22Rv1 (cell line): ENCODE measurements around the gene JARID2.

Experiments
- H3K27ac ChIP-seq: fragments of 450-650 bp; 2 replicates; pipeline ENCODE4 v1.5.1; 2017
- CTCF ChIP-seq: fragments of 450-650 bp; IDR thresholded peaks from 2 replicates; pipeline ENCODE4 v1.5.1; 2017; ENCODE audit warnings: mild to moderate bottlenecking
- ZFX ChIP-seq: fragments of 450-650 bp; IDR thresholded peaks from 2 replicates; pipeline ENCODE4 v1.6.1; 2017; ENCODE audit warnings: antibody characterized with exemption, borderline replicate concordance

JARID2 gene

DNA sequence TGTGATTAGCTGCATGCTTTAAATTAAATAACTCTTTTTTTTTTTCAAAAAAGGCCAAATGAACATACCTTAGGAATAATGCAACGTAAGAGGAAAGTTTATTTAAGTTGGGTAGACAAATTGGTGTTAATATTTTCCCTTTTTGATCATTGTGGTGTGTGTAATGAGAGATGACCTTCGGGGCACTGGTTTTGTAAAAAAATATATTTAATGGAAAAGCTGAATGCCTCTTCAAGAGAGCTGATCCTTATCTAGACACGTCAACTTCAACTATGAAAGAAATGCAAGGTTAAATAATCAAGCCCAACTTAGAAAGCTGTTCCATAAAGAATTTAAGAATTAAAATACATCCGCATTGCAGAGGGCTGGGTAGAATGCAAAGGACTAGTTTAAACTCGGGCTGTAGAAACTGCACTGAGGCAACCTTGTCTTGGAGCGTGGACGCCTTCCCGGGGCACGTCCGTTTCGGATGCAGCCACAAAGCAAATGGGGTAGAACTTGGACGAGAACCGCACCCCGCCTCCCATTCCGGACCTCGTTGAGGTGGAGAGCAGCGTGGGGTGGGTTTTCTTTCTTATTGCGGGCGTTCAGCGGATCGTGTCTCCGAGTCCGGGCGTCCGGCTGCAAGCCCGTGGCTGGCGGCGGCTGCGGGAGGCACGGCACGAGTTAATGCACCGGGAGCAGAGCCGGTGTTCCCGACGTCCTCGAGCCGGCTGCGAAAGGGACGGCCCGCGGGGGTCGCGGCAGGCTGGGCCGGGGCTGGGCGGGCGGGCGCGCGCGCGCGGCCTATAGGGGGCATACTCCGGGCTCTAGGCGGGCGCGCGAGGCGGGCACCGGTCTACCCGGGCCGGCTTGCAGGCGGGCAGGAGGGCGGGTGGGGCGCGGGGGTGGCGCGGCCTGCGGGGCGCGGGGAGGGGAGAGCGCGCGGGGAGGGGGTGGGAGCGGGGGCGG lies 1.9 kb downstream of the JARID2 start:
- peak overlapping the region; percentile 76 for H3K27ac ChIP-seq
- TF ChIP-seq CTCF (peak; percentile 65), ZFX (no peak)

GRCh38 chr6:15248451-15249370 lies 2.8 kb downstream of the JARID2 start:
- peak overlapping the region; percentile 76 for H3K27ac ChIP-seq

DNA sequence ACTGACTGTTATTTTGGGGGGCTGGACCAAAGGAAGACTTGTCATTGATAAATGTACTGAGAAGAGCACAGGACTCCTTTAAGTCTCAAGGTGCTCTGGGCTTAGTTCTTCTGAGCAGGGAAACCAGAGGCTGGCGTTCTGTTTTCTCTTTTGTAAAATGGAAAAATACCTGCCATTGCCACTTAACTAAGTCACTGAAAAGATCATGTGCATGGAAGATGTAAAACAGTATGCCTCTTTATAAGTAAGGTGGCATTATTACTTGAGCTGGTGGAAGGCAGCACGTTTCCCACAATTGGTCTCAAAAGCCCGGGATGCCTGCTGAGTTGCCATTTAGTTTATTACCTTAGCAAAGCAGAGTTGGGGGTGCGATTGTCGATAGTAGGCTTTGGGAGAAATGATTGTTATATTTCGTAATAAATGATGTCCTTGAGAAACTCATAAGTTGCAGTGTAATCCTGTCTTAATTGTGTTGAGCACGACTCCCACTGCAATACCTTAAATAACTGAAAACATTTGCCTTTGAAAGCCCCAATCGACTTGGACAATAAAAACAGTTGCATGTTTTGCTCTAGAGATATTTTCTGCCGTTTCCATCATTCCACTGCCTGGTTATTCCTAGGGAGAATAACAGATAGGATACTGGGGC lies 3.6 kb downstream of the JARID2 start:
- TF ChIP-seq CTCF (no peak), ZFX (no peak)
- H3K27ac ChIP-seq, result peak overlapping the region; percentile 76; the same call in 1 of the 2 replicates

More at GRCh38 chr6:15248451-15249370, 2.8 kb downstream of the JARID2 start:
- TF ChIP-seq CTCF (peak; percentile 23), ZFX (no peak)

DNA sequence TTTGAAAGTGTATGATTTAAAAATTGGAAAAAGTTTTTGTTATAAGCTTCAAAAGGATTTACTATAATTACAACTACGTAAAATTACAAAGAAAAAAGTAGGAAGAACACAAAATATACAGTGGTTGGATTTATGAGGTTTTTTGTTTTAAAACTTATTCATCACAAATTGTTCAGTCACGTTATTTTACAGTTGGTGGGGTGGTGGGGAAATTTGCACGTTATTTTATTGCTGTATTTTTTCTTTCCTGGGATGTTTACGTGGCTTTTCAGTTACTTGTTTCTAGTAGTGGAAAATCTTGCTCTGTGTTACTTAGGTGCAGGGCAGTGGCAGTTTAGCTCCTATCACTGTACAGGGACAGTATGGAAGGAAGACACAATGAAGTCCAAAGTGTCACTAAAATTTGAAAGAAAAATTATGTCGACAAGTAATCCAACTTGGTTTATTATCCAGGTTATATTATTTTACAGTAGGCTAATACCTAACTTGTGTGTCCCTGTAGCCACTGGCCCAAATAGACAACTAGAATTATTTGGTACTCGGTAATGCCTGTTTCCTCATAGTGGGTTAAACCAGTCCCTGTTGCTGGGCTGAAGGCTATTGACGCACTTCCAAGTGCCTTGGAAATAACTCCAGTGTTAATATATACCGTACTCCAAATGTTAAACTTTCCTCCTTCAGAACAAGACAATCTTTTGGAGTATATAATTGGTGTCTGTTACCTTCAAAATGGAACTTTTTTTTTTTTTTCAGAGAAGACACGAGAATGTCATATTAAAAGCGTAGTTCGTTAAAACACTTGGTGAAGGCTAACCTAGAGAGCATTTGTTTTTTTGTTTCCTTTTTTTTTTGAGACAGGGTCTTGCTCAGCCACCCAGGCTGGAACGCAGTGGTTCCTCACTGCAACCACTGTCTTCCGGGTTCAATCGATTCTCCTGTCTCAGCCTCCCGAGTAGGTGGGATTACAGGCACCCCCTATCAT lies 4.6 kb downstream of the JARID2 start:
- TF ChIP-seq CTCF, result no peak
- no peak for TF ChIP-seq ZFX
- H3K27ac ChIP-seq, result no peak overlapping the region

- no peak overlapping the region for H3K27ac ChIP-seq
- no peak for TF ChIP-seq ZFX
- TF ChIP-seq CTCF, result no peak
Measured at GRCh38 chr6:15252195-15252594, 6.3 kb downstream of the JARID2 start.

GRCh38 chr6:15253203-15254022 lies 7.5 kb downstream of the JARID2 start:
- TF ChIP-seq CTCF, result no peak
- no peak for TF ChIP-seq ZFX
- no peak overlapping the region for H3K27ac ChIP-seq
